GM12865 (cell line): Measurements from ENCODE around the gene NDC1.

Source experiments
- DNase-seq: peaks from one replicate; pipeline ENCODE4 v3.0.0; 2010; ENCODE audit warnings: low read depth
- H3K4me3 ChIP-seq: 2 replicates; pipeline ENCODE4 v1.5.1; 2011; ENCODE audit warnings: mild to moderate bottlenecking, low read depth, low read length, control low read depth
- TF ChIP-seq, protein P1 (sequence below): IDR thresholded peaks from 2 replicates; pipeline ENCODE4 v1.5.1; 2011; ENCODE audit warnings: low read length, control low read depth, low read depth, inconsistent platforms; ENCODE audit not compliant: insufficient read depth; ENCODE audit errors: missing control alignments

NDC1 gene

DNA sequence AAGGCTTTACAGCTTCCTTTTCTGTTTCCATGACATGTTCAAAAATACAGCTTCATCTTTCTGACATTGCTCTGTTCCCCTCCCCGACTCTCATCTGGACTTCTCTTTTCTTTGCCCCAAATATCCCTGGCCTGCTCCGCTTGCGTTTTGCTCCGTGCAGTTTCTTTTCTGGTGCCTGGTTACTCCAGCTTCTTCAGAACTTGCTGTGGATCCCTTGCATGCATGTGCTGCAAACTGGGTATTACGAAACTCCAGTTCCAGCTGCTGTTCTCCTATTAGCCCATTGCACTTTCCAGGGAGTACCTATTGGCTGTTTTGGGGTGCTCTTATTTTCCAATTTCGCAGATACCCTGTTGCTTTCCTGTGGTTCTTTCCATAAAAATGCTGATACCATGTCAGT lies 9.9 kb upstream of the NDC1 start:
- H3K4me3 ChIP-seq = no peak overlapping the region
- TF ChIP-seq, protein P1, sequence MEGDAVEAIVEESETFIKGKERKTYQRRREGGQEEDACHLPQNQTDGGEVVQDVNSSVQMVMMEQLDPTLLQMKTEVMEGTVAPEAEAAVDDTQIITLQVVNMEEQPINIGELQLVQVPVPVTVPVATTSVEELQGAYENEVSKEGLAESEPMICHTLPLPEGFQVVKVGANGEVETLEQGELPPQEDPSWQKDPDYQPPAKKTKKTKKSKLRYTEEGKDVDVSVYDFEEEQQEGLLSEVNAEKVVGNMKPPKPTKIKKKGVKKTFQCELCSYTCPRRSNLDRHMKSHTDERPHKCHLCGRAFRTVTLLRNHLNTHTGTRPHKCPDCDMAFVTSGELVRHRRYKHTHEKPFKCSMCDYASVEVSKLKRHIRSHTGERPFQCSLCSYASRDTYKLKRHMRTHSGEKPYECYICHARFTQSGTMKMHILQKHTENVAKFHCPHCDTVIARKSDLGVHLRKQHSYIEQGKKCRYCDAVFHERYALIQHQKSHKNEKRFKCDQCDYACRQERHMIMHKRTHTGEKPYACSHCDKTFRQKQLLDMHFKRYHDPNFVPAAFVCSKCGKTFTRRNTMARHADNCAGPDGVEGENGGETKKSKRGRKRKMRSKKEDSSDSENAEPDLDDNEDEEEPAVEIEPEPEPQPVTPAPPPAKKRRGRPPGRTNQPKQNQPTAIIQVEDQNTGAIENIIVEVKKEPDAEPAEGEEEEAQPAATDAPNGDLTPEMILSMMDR = no peak
- DNase-seq = no peak

DNA sequence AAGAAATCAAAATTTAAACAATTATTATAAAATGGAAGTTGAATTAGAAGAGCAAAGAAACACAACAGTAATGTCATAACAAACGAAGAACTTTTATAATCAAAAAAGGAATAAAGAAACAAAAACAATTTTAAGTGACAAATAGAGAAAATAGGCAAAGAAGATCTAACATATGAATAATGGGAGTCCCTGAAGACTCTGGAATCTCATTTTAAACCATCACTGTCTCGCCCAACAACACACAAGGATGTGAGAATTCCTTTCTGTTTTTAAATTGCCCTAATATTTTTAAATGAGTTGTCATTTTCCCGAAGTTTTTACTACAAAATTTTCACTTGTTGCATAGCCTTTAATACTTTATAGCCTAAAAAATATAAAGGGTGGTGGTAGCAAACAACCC lies 4.3 kb upstream of the NDC1 start:
- H3K4me3 ChIP-seq = no peak overlapping the region
- TF ChIP-seq, protein P1 = no peak
- DNase-seq = no peak

DNA sequence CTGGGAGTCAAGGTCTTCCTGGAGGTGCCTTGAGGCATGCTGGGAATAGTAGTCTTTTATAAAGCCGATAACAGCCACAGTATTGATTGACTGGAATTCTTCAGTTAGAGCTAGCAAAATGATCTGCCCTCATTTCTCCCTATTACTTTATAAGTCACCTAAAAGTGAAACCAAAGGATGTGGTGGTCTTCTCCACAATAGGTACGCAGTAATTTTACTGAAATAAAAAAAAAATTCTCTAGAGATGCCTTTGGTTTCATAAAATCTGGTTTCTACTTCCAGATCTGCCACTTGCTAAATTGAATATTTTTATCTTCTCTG lies 518 bp upstream of the NDC1 start:
- TF ChIP-seq, protein P1 = no peak
- peak overlapping the region; percentile 94 for H3K4me3 ChIP-seq
- no peak for DNase-seq

DNA sequence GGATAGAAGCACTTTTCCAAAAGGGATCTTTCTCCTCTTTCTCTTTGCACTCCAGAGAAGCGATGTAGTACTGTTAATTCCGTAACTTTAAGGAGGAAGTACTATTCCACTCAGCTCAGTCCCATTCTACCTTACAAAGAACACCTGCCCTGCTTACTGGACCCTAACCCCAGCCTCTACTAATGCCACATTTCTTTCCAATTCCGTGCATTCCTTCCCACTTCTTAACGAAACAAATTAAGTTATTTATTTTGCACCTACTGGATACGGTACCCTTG lies 511 bp downstream of the NDC1 start:
- DNase-seq = no peak
- H3K4me3 ChIP-seq = peak overlapping the region; percentile 94
- TF ChIP-seq, protein P1 = no peak

DNA sequence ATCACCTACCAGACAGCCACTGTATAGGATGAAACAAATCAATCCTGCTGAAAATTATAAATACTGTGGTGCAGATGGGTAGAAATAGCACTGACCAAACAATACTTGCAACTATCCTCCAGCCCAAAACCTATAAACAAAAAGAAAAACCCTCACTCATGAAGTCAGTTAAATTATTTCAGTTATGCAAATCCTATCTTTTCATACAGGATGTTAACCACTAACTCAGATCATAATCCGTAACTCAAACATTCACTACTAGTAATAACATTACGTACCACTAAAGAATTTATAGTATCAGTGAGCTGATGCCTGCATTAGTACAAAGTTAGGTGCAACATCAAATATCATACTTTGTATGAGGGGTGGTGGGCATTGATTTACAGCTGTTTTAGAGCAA lies 2.6 kb downstream of the NDC1 start:
- peak overlapping the region; percentile 94 for H3K4me3 ChIP-seq
- TF ChIP-seq, protein P1 = no peak
- DNase-seq = peak; percentile 30

DNA sequence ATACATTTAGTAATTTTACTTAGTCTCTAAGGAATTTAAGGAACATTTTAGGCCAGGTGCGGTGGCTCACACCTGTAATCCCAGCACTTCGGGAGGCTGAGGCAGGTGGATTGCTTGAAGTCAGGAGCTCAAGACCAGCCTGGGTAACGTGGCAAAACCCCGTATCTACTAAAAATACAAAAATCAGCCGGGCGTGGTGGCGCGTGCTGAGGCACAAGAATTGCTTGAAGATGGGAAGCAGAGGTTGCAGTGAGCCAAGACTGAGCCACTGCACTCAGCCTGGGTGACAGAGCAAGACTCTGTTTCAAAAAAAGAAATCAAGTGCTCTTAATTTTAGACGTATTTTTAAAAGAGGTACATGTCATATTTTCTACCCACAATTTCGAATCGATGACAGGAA lies 3.3 kb downstream of the NDC1 start:
- peak; percentile 51 for DNase-seq
- TF ChIP-seq, protein P1 = no peak
- peak overlapping the region; percentile 94 for H3K4me3 ChIP-seq

DNA sequence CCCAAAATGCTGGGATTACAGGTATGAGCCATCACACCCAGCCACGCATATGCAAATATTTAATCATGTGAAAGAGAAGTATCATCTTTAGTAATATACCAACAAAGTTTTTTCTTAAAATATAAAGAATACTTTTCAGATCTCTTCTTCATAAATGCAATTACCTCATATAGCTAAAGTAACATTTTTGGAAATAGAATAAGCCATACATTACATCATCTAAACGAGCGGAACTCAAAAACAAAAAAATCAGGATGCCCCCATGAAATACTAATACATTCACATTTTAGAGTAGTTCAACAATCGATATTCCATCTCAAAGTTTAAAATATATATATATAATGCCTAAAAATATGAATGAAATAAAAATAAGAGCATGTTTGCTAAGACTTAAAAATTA lies 4.7 kb downstream of the NDC1 start:
- no peak for DNase-seq
- TF ChIP-seq, protein P1 = no peak
- H3K4me3 ChIP-seq = no peak overlapping the region
